Stimulated activated CD8-positive, alpha-beta memory T cell treated with anti-CD3 and anti-CD28 coated beads, Interleukin-7, amount 100 ng/mL, for 4 hours (primary cell): Measurements from ENCODE around the gene RAB43.

Experiments
- DNase-seq, 2 donors: peaks; one replicate each; pipeline ENCODE4 v3.0.0-alpha.2; 2020; ENCODE audit warnings: low read depth in 2 of 2

The RAB43 gene

DNA sequence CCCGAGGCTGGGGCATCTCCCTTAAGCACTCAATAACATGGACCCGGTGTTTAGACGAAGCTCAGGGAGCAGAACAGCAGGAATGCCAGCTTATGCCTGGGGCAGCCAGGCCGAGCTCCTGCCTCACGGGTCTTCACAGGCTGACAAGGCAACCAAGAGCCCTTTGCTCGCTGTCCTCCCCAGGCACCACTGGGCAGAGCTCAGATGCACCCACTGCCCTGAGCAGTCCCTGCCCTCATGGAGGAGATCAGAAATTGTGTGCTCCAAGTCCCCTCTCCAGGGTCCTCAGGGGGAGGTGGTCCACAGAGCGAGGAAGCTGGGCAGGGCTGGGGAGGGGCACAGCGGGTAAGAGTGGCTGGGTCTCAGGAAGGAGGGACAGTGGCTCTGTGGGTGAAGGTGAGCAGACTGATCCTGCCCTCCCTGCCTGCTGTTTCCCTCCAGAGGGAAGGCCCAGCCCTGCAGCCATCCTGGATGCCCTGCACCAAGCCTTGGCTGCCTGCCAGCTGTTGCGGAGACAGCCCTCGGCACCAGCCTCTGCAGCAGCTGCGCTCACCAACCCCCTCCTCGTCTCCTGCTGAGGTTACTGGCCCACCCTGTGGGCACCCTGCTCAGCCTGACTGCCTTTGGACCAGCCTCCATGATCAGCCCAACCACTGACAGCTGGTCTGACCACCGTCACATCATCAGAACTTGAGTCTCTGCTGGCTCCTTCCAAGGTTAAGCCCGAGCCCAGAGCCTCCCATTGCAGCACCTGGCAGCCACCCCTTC, 82.1 kb downstream of the RAB43 start:
- no peak for DNase-seq

DNA sequence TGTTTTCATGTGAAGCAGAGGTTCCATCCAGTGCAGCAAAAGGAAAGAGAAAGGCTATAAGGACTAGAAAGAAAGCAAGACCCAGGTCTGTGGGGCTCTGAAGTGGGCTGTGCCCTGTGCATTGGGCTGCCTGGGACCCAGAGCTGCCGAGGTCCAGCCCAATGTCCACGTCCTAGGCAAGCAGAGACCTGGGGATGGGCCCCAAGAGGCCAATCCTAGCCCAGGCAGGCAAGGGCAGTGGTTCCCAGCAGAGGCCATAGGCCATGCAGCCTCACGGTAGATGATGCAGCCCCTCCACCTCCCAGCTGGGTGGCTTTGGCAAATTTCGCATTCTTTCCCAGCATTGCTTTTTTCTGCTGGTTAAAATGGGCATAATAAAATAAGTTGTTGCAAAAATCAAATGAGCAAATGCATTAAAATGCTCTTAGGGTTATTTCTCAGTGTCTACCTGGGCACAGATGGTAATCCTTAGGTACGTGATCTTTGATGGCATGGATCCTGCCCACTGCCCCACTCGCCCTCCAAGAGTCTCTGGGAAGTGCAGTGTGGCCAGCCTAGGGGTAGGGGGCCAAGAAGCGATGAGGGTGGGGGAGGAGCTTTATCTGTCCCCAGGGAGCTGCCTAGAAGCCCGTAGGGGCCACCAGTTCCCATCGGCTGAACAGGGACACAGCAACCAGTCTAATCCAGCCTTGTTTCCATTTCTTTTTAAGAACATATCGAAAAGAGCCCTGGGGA, 83.3 kb downstream of the RAB43 start:
- DNase-seq: no peak
